GM23338 (cell line): ENCODE results near the gene LIN54. TPM values are rescaled to one million over a fixed set of nuclear protein-coding genes. Genes with fewer than 3 reads are reported as not detected.

Source experiments
- ATAC-seq: fragments of 200-7000 bp; cut with Tn5 transposase; 3 replicates; pipeline ENCODE4 v1.9.1; 2020
- DNase-seq: peaks from one replicate; pipeline ENCODE4 v3.0.0-alpha.2; 2015; ENCODE audit warnings: low spot score
- H2AFZ ChIP-seq: fragments of 200-600 bp; sonication (generic); 2 replicates; pipeline ENCODE4 v1.8.0; 2016; ENCODE audit warnings: antibody characterized with exemption, mild to moderate bottlenecking, moderate library complexity
- H3F3A ChIP-seq: fragments of 200-600 bp; sonication (generic); replicated peaks from 2 replicates; pipeline ENCODE4 v1.8.0; 2017; ENCODE audit warnings: antibody characterized with exemption, mixed run types, low read depth
- H3K27ac ChIP-seq: fragments of 200-600 bp; sonication (generic); 2 replicates; pipeline ENCODE4 v1.6.1; 2016; ENCODE audit warnings: low read depth
- H3K27me3 ChIP-seq: fragments of 200-600 bp; sonication (generic); 2 replicates; pipeline ENCODE4 v1.8.0; 2016; ENCODE audit warnings: mild to moderate bottlenecking, mixed run types, moderate library complexity; ENCODE audit not compliant: insufficient read depth
- H3K36me3 ChIP-seq: fragments of 200-600 bp; sonication (generic); 2 replicates; pipeline ENCODE4 v1.8.0; 2016; ENCODE audit warnings: mild to moderate bottlenecking; ENCODE audit not compliant: insufficient read depth
- H3K4me1 ChIP-seq: fragments of 200-600 bp; sonication (generic); 2 replicates; pipeline ENCODE4 v1.8.0; 2016; ENCODE audit warnings: mild to moderate bottlenecking, moderate library complexity; ENCODE audit not compliant: insufficient read depth
- H3K4me2 ChIP-seq: fragments of 200-600 bp; sonication (generic); 2 replicates; pipeline ENCODE4 v1.7.1; 2017; ENCODE audit warnings: mixed run types
- H3K4me3 ChIP-seq: fragments of 200-600 bp; sonication (generic); 2 replicates; pipeline ENCODE4 v1.6.1; 2016; ENCODE audit warnings: mixed run types
- H3K79me2 ChIP-seq: fragments of 200-600 bp; sonication (generic); replicated peaks from 2 replicates; pipeline ENCODE4 v1.8.0; 2017; ENCODE audit warnings: mild to moderate bottlenecking; ENCODE audit not compliant: insufficient read depth
- H3K9me2 ChIP-seq: fragments of 200-600 bp; sonication (generic); 2 replicates; pipeline ENCODE4 v1.8.0; 2017; ENCODE audit not compliant: insufficient read depth
- H4K20me1 ChIP-seq: fragments of 200-600 bp; sonication (generic); replicated peaks from 2 replicates; pipeline ENCODE4 v1.8.0; 2017; ENCODE audit warnings: mild to moderate bottlenecking; ENCODE audit not compliant: insufficient read depth
- H3K27ac Mint-ChIP-seq: 2 replicates; pipeline ENCODE4 v1.8.0; 2020; ENCODE audit warnings: inconsistent platforms, mild to moderate bottlenecking, moderate library complexity, mixed read lengths
- H3K27me3 Mint-ChIP-seq: 3 replicates; pipeline ENCODE4 v1.8.0; 2022; ENCODE audit warnings: low read depth, mild to moderate bottlenecking, moderate library complexity, mixed read lengths, inconsistent platforms; ENCODE audit not compliant: insufficient read depth, poor library complexity
- H3K36me3 Mint-ChIP-seq: 3 replicates; pipeline ENCODE4 v1.8.0; 2021; ENCODE audit warnings: low read depth, mild to moderate bottlenecking, inconsistent platforms, moderate library complexity, mixed read lengths
- H3K4me1 Mint-ChIP-seq: 3 replicates; pipeline ENCODE4 v1.8.0; 2020; ENCODE audit warnings: mild to moderate bottlenecking, inconsistent platforms, mixed read lengths
- H3K4me3 Mint-ChIP-seq: 3 replicates; pipeline ENCODE4 v1.8.0; 2021; ENCODE audit warnings: moderate library complexity, mild to moderate bottlenecking, inconsistent platforms, mixed read lengths
- H3K9me3 Mint-ChIP-seq: 3 replicates; pipeline ENCODE4 v1.8.0; 2020; ENCODE audit warnings: moderate library complexity, mild to moderate bottlenecking, inconsistent platforms, mixed read lengths
- CREB1 ChIP-seq: fragments of 250-450 bp; sonication (Bioruptor Pico); IDR thresholded peaks from 2 replicates; pipeline ENCODE4 v1.5.0; 2020; ENCODE audit warnings: low read depth, mild to moderate bottlenecking, moderate library complexity
- CTCF ChIP-seq, 2 experiments: fragments of 200-600 bp in 1 of 2; sonication (generic) in 1 of 2; conservative IDR thresholded peaks; 2 replicates each; pipeline versions ENCODE4 v1.5.1 to v1.6.1; 2016 to 2017; ENCODE audit warnings: antibody characterized with exemption in 2 of 2, low read depth in 2 of 2, mild to moderate bottlenecking in 2 of 2, moderate library complexity in 1 of 2
- ETS1 ChIP-seq: IDR thresholded peaks from 2 replicates; pipeline ENCODE4 v1.6.1; 2016; ENCODE audit warnings: antibody characterized with exemption
- EZH2phosphoT487 ChIP-seq: fragments of 200-600 bp; sonication (generic); IDR thresholded peaks from one replicate; pipeline ENCODE4 v1.8.1; 2018; ENCODE audit warnings: antibody characterized with exemption; ENCODE audit not compliant: unreplicated experiment
- NANOG ChIP-seq: IDR thresholded peaks from 2 replicates; pipeline ENCODE4 v1.6.1; 2016; ENCODE audit warnings: antibody characterized with exemption, borderline replicate concordance
- POLR2AphosphoS5 ChIP-seq: IDR thresholded peaks from 2 replicates; pipeline ENCODE4 v1.6.1; 2016; ENCODE audit warnings: antibody characterized with exemption, low read depth
- ZNF114 ChIP-seq: fragments of 250-450 bp; sonication (Bioruptor Pico); IDR thresholded peaks from 2 replicates; pipeline ENCODE4 v1.5.0; 2020; ENCODE audit warnings: mild to moderate bottlenecking, moderate library complexity
- polyA plus RNA-seq: library from polyadenylated mRNA; unstranded; fragments of >200 nt; fragmentation: Nextera tagmentation; extraction: Ambion mirVana; gene quantifications from 2 replicates; pipeline ENCODE4 v1.2.1, GENCODE V29; 2016
- total RNA-seq: library from RNA; depleted of rRNA; stranded (reverse); fragments of >200 nt; shearing (Covaris generic); gene quantifications from 2 replicates; pipeline ENCODE4 v1.2.3, GENCODE V29; 2014
- TF ChIP-seq, protein P1 (sequence below): fragments of 250-450 bp; sonication (Bioruptor Pico); IDR thresholded peaks from 2 replicates; pipeline ENCODE4 v1.5.0; 2020; ENCODE audit warnings: mild to moderate bottlenecking, moderate library complexity

The LIN54 gene
- total and polyA plus RNA-seq, 2 experiments from 2014 or later: 4.0 to 11.2 TPM

- DNase-seq: no peak
- H3K36me3 Mint-ChIP-seq: peaks cover 43% of the 10 kb centered on the region
- Histone ChIP-seq H3K79me2 (peaks cover 71% of the 10 kb centered on the region), H3F3A (peaks cover 19% of the 10 kb centered on the region; the same call in 1 of the 2 replicates), H3K4me1 (peaks cover 20% of the 10 kb centered on the region), H2AFZ (no peak overlapping the region), H3K9me2 (no peaks in the 10 kb centered on the region), H3K4me3 (peak overlapping the region; percentile 93), H3K27ac (peak overlapping the region; percentile 70), H3K27me3 (no peaks in the 10 kb centered on the region), H4K20me1 (peaks cover 29% of the 10 kb centered on the region), H3K4me2 (peak overlapping the region; percentile 85), H3K36me3 (peaks cover 41% of the 10 kb centered on the region; the same call in 1 of the 2 replicates)
- H3K4me3 Mint-ChIP-seq: peak overlapping the region; percentile 90
- peaks cover 13% of the 10 kb centered on the region; the same call in 2 of the 3 replicates for H3K4me1 Mint-ChIP-seq
- TF ChIP-seq ETS1: no peak
- no peak for TF ChIP-seq EZH2phosphoT487
- no peak for TF ChIP-seq ZNF114 (CRISPR knock-in tag)
- H3K27ac Mint-ChIP-seq: no peak overlapping the region
- no peaks in the 10 kb centered on the region for H3K27me3 Mint-ChIP-seq
- ATAC-seq: no peak
- no peaks in the 10 kb centered on the region for H3K9me3 Mint-ChIP-seq
Observed at GRCh38 chr4:82892467-82892802, 118.2 kb downstream of the LIN54 start.

DNA sequence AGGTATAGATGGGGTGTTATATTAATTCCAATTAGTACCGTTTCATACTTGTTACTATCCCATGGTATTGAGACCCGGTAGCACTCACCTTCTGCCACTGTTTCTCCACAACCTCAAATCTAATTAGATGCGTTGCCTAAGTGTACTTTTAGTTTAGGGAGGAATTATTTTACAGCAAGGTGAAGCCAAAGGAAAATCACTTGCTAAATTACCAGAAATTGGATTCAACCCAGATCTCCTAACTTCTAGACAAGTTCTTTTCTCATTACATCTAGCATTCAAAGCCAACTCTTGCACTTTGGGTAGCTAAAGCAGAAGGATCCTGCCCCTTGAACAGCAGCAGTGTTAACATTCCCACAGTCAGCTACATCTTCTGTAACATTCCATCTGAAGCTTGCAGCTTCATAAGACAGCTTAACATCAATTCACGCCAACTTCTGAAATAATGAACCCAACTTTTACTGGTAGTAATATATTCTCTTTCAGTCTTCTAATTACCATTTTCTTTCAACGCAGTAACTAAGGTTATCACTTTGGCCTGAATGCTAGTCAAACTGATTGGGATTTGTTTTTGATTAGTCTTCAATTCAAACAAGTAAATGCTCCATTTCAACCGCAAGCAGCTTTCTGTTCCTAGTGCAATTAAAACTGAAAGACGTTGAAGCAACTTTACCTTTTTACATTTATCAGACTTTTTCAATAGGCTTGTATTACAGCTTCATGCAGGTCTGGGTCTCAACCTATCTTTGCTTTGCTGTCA, 118.7 kb downstream of the LIN54 start:
- TF ChIP-seq, protein P1, sequence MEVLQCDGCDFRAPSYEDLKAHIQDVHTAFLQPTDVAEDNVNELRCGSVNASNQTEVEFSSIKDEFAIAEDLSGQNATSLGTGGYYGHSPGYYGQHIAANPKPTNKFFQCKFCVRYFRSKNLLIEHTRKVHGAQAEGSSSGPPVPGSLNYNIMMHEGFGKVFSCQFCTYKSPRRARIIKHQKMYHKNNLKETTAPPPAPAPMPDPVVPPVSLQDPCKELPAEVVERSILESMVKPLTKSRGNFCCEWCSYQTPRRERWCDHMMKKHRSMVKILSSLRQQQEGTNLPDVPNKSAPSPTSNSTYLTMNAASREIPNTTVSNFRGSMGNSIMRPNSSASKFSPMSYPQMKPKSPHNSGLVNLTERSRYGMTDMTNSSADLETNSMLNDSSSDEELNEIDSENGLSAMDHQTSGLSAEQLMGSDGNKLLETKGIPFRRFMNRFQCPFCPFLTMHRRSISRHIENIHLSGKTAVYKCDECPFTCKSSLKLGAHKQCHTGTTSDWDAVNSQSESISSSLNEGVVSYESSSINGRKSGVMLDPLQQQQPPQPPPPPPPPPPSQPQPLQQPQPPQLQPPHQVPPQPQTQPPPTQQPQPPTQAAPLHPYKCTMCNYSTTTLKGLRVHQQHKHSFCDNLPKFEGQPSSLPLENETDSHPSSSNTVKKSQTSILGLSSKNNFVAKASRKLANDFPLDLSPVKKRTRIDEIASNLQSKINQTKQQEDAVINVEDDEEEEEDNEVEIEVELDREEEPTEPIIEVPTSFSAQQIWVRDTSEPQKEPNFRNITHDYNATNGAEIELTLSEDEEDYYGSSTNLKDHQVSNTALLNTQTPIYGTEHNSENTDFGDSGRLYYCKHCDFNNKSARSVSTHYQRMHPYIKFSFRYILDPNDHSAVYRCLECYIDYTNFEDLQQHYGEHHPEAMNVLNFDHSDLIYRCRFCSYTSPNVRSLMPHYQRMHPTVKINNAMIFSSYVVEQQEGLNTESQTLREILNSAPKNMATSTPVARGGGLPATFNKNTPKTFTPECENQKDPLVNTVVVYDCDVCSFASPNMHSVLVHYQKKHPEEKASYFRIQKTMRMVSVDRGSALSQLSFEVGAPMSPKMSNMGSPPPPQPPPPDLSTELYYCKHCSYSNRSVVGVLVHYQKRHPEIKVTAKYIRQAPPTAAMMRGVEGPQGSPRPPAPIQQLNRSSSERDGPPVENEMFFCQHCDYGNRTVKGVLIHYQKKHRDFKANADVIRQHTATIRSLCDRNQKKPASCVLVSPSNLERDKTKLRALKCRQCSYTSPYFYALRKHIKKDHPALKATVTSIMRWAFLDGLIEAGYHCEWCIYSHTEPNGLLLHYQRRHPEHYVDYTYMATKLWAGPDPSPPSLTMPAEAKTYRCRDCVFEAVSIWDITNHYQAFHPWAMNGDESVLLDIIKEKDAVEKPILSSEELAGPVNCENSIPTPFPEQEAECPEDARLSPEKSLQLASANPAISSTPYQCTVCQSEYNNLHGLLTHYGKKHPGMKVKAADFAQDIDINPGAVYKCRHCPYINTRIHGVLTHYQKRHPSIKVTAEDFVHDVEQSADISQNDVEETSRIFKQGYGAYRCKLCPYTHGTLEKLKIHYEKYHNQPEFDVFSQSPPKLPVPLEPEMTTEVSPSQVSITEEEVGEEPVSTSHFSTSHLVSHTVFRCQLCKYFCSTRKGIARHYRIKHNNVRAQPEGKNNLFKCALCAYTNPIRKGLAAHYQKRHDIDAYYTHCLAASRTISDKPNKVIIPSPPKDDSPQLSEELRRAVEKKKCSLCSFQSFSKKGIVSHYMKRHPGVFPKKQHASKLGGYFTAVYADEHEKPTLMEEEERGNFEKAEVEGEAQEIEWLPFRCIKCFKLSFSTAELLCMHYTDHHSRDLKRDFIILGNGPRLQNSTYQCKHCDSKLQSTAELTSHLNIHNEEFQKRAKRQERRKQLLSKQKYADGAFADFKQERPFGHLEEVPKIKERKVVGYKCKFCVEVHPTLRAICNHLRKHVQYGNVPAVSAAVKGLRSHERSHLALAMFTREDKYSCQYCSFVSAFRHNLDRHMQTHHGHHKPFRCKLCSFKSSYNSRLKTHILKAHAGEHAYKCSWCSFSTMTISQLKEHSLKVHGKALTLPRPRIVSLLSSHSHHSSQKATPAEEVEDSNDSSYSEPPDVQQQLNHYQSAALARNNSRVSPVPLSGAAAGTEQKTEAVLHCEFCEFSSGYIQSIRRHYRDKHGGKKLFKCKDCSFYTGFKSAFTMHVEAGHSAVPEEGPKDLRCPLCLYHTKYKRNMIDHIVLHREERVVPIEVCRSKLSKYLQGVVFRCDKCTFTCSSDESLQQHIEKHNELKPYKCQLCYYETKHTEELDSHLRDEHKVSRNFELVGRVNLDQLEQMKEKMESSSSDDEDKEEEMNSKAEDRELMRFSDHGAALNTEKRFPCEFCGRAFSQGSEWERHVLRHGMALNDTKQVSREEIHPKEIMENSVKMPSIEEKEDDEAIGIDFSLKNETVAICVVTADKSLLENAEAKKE (CRISPR knock-in tag): no peak
- TF ChIP-seq NANOG (no peak), CTCF (conservative IDR thresholded peaks at IDR 0.05; ENCODE audit: low read depth in 2 of 2) (no peak), POLR2AphosphoS5 (no peak), CREB1 (CRISPR knock-in tag) (no peak)
- Histone ChIP-seq H3K4me3 (peak overlapping the region; percentile 93), H3K79me2 (peaks cover 71% of the 10 kb centered on the region), H3K36me3 (peaks cover 35% of the 10 kb centered on the region; the same call in 1 of the 2 replicates), H3K27me3 (no peaks in the 10 kb centered on the region), H4K20me1 (peaks cover 29% of the 10 kb centered on the region), H3K9me2 (no peaks in the 10 kb centered on the region), H3K4me1 (peaks cover 17% of the 10 kb centered on the region), H3K27ac (peak overlapping the region; percentile 96), H3K4me2 (peak overlapping the region; percentile 85), H2AFZ (peak overlapping the region; percentile 57), H3F3A (peaks cover 18% of the 10 kb centered on the region; the same call in 1 of the 2 replicates)
- ATAC-seq: peak; percentile 9
- DNase-seq: peak; percentile 24
- H3K27me3 Mint-ChIP-seq: no peaks in the 10 kb centered on the region
- peaks cover 11% of the 10 kb centered on the region; the same call in 2 of the 3 replicates for H3K4me1 Mint-ChIP-seq
- H3K9me3 Mint-ChIP-seq: no peaks in the 10 kb centered on the region
- peak overlapping the region; percentile 90 for H3K4me3 Mint-ChIP-seq
- H3K27ac Mint-ChIP-seq: peak overlapping the region; percentile 98
- peaks cover 37% of the 10 kb centered on the region for H3K36me3 Mint-ChIP-seq
